Hematopoietic multipotent progenitor cell treated with erythropoietin and hydrocortisone succinate and interleukin-3 and kit ligand, for 17 days (in vitro differentiated cells): Measurements from ENCODE around the gene USP34.
"Not testable (repeated sequence)": the region's sequence is repeated elsewhere in the genome, so short reads cannot be mapped to it uniquely, and the experiment has no call there.

Experiments used
- DNase-seq: peaks from one replicate; pipeline ENCODE4 v3.0.0-alpha.2; 2015; ENCODE audit warnings: low spot score

The USP34 gene

DNA sequence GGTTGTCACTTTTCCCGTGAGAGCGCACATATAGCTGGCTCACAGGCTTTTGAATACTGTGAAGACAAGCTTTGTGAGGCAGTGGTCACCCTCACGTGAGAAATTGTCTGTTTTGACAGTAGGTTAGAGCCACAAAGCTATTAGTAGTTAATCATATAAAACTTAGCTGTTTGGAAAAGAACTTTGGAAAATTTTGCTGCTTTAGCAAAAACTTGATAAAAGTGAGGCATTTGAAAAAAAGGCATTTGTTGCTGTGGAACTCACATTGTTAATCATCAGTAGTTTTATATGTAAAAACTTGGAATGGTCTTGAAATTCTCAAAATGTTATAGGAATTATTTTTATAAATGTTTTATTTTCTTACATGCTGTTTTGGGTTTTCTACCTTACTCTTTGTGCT, 286.6 kb downstream of the USP34 start:
- DNase-seq, result no peak

DNA sequence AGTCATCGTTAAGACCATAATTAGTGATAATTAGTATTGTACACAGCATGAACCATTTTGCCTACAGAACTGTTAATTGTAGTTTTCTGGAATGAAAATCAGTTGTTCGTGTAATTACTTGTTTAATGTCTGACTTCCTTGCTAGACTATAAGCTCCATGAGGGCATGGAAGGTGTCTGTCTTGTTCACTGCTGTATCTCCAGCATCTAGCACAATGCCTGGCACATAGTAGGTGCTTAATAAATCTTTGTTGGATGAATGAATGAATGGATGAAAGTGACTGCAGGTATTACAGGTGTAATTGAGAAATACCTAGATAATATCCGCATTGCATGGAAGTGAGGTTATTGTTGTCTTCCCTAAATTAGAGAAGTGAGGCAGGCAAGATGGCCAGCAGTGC, 287.1 kb downstream of the USP34 start:
- DNase-seq, result no peak

DNA sequence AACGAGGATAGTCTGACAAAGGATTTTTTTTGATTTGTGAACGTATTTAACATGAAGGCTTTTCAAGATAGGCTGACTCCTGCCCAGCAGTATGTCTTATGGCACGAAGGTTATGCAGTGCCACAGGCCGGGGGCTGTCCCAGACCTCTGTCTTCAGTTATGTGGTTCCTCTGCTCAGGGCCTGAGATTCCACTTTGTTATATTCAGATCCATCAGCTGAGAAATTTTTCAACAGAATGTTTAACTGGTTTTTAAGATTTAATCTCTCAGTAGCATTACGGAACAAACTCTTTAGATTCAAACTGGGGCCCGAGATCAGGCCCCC, 288.9 kb downstream of the USP34 start:
- no peak for DNase-seq

DNA sequence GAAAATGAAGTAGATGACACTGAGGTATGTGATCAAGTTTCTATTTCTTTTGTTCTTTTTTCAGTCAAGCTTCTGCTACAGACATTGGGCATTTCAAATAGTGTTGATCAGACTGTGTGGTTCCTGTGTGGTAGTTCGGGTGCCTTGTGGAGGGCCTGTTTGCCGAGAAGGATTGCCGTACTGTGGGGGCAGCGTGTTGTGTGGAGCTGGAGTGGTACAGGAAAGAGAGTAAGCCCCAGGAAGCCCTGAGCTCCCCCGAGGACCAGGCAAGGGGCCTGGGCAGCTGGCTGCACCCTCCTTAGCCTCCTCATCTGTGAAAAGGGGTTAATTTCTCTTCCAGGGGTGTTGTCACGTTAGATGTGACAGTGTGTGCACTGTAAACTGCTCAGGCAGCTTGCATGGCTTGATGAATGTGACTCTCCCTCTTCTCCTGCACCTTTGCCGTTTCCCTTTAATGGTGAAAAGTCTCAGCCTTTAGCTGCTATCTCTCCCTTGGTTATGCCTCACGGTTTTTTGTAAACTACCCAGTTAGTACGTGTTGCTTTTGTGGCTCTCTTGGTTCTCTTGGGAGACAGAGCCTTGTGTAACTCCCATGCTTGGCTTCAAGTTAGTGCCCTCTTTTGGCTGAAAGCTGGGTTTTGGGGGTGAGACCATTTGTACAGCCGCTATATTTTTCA, 289.4 kb downstream of the USP34 start:
- no peak for DNase-seq

DNA sequence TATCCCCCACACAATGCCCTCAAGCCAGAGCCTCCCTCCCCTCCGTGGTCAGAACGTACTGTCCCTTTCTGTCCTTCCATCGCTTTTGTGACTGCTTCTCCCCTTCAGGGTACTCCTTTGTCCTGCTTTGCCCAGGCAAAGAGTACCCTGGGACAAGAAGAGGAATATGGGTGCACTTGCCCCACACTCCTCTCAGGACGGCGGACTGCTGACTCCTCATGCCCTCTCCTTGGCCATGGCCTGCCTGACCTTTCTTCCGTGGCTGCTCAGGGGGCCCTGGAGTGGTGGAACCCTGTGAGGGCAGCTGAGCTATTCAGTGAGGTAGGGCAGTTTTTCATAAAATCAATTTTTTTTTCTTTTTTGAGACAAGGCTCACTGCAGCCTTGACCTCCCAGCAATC, 290.2 kb downstream of the USP34 start:
- DNase-seq, result no peak

DNA sequence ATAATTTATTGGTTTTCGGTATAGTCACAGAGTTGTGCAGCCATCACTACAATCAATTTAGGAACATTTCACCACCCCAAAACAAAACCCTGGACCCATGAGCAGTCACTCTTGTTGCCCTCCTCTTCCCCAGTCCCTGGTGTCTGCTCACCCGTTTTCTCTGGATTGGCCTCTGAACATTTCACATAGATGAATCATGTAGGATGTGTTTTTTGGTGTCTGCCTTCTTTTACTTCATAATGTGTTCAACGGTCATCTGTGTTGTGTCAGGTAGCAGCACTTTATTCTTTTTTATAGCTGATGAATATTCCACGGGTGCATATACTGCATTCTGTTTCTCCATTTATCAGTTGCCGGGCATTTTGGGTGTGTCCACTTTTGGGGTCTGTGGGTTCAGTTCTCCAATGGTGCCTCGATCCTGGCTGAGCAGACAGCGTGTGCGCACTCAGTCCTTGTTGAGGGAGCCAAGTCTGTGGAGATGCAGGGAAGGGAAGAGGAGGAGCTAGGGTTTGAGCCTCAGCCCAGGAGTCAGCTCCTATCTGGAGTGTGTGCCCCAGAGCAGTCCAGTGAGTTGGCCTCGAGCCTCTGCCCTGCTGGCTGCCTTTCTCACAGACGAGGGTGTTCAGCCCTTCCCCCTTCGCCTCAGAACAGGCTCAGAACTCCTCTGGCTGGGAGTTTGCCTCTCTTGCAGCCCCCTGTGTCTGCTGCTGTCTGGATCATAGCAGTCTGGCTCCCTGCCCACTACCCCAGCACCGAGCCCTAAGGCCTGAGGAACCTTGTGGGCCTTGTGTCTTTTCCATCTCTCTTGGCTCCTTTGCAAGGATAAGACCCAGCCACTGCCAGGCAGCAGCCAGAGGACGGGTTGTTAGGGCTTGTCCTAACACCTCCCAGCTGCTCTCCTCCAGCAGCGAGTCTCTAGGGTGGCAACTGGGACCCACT, 290.9 kb downstream of the USP34 start:
- peak; percentile 31 for DNase-seq

DNA sequence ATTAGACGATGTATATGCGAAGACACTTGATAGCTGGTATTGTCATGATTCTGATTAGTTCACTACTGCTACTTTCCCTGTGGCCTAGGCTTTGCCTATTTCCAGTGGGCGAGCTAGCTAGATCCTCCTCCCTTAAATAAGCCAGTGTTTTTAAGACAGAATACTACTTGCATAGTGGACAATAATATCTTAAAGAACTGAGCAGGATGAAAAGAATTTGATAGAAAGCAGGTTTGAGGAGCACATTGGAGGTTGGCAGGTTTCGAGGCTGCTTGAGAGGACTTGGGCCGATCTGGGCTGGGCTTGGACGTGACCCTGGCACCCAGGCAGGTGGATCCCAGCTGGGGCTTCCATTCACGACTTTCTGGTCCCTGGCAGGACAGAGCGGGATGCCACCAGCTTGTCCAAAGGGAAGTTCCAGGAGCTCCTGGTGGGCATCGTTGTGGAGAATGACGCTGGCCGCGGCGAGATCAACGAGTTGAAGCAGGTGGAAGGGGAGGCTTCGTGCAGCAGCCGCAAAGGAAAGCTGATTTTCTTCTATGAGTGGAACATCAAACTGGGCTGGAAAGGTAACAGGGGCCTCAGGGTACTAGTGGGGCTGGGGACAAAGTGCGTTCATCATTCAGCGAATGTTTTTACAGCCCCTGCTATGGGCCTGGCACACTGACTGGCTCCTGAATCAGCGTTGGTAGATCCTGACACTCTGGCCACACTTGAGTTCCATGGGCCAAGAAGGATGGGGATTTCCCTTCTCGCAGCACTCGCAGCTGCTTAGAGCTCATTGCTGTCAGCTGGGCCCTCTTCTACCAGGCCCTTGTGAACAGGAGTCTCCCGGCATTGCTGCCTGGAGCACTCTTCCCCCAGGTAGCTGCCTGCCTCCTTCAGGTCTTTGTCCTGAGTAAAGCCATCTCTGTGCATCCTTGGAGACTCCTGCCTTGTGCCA, 292.0 kb downstream of the USP34 start:
- DNase-seq, result no peak

DNA sequence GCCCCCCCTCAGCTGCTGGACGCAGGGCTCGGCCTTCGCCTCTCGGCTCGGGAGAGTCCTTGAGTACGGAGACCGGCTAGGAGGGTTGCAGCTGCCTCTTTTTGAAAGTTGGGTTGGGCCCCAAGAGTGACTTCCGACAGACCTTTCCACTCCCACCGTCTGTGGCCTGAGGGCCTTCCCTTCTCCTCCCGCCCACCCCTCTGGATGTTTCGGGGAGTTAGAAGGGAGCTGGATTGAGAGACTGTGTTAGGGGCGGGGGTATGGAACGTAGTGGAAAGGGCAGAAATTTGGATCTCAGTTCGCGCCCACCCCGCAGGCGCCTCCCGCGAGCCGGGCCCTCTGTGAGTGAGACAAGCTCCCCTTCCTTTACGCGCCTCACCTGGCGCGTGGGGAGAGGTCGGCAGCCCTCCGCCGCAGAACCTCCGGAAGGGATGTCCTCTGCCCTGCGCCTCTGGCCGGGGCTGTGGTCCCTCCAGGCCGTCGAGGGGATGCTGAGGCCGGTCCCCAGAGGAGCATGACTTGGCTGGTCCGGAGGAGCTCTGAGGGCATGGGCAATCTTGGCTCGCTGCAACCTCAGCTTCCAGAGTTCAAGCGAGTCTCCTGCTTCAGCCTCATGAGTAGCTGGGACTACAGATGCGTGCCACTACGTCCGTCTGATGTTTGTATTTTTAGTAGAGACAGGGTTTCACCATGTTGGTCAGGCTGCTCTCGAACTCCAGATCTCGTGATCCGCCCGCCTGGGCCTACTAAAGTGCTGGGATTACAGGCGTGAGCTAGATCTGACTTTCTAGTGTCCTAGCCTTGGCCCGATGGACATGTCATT, 292.9 kb downstream of the USP34 start:
- DNase-seq, result no peak

DNA sequence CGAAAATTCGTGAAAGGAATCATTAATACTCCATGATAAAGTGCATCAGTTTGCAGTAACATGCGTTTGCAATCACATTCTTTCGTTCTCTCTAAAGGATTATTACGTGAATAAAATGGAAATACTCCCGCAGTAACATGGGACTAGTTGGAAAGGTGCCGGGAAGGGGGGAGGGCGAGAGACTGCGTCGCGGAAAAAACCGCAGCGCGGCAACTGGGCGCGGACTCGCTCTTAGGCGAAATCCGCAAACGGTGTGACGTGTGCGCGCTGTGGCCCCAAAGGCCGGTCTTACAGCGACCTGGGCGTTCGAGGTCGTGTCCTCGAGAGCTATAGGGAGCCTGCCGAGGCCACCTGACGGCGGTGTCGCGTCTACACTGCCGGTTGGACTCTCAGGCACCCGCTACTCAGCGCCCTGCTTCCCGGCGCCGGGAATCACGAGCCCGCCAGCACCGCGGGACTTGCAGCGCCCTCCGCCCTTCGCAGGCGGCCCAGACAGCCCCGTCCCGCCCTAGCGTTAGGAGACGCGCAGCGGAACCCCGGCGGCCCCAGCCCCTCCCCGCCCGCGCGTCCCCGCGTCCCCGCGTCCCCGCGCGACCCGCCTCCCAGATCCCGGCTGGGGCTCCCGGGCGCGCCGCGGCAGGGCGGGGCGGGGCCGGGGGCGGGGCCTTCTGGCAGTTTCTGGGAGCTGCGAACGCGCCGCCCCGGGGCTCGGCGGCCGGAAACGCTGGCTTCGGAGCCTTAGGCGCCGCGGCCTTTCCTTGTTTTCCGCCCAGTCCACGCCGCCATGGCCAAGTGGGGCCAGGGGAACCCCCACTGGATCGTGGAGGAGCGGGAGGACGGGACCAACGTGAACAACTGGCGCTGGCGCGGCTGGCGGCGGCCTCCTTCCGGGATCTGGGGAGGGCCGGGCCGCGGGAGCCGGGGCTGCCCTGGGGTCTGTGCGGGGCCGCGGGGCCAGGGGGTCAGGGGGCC, 293.8 kb downstream of the USP34 start:
- peak; percentile 87 for DNase-seq

DNA sequence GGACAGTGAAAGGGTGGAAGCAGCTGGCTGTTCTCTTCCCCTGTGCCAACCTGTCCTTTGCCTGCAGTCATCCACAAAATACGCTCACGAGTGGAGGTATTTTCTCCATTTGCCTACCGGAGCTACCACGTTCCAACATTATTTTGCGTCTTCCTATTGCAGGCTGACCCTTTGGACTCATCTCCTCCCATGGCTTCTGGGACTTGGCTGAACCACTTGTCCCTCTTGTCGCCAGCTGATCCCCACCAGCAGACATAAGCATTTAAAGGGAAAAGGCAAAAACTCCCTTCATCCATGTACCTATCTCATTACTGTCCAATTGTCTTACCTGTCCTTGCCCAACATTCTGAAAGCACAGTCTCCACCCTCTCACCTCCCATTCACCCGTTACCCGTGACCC, 295.9 kb downstream of the USP34 start:
- DNase-seq, result no peak

DNA sequence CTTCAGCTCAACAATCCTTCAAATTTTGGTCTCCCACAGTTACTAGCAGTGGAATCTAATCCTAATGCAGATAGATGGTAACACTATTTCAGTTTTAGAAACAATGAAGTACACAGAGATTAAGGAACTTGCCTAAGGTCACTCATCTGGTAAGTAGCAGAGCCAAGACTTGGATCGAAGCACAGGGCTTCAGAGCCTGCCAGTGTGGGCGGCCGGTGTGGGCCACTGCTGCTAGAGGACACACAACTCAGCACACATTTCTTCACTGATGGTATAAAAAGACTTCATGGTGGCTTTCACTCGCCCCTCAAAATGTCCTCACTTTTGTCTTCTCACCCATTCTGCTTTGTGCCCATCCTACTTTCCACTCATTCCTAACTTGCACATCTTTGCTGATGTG, 297.8 kb downstream of the USP34 start:
- DNase-seq, result no peak

DNA sequence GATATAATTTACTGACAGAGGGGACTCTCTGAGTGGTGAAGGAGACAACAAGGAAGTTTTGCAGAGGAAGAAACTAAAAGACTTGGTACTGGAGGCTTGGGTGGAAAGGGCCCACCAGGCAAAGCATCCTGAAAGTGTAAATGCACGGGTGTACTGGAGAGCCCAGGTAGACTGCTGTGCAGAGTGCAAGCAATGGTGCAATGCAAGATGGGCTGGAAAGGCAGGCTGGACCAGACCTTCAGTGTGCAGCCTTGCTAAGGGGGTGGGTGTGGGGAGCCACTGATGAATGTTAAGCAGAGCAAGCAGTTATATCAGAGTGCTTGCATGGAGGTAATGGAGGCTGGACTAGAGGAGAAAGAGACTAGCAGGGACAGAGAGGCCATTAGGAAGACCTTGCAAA, 298.2 kb downstream of the USP34 start:
- DNase-seq, result no peak

DNA sequence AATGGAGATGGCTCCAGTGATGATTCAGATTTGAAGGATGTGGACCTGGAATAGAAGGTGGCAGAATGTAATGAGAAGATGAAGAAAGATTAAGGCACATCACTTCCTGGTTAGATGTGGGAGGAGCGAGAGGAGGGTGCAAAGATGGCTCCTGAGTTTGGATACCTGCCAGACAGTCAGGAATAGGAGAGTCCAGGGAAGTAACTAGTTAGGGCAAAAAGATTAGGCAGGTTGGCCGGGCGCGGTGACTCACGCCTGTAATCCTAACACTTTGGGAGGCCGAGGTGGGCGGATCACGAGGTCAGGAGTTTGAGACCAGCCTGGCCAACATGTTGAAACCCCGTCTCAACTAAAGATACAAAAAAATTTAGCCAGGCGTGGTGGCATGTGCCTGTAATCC, 303.3 kb downstream of the USP34 start:
- no peak for DNase-seq

DNA sequence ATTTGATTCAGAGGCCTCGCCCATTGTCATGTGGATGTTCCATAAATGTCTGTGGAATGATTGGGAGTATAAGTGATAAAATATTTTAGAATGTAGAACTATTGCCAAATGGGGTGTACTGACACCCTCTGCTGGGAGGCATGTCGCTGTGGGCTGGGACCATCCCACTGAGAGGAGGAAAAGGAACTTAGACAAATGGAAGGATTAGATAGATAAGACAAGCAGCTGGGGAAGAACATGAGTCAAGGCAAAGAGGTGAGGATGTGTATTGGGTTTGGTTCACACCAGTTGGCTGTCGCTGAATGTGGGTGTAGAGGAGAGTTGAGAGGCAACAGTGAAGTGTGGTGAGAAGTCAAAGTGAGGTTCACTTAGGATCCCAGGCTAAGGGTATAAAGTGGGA, 304.9 kb downstream of the USP34 start:
- DNase-seq, result no peak

DNA sequence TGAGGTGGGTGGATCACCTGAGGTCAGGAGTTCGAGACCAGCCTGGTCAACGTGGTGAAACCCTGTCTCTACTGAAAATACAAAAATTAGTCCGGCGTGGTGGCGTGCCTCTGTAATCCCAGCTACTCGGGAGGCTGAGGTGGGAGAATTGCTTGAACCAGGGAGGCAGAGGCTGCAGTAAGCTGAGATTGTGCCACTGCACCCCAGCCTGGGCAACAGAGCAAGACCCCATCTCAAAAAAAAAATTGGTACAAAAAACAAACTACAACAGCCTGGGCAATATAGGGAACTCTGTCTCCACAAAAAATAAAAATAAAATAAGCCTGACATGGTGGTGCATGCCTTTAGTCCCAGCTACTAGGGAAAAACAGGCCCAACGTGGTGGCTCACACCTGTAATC, 305.8 kb downstream of the USP34 start:
- not testable (repeated sequence) for DNase-seq

DNA sequence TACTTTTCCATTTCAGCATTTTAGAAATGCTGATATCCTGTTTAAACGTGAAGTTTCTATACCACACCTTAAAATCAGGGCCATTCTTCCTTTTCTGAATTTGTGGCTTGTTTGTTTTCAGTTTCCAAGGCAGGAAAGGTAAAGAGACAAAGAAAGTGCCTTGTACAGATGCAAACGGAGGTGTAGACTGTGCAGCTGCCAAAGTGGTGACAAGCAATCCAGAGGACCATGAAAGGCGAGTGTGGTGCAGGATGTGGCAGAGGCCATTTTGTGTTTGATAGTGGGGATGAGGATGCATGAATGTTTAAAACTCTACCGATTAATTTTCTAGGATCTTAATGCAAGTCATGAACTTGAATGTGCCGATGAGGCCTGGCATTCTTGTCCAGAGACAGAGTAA, 308.2 kb downstream of the USP34 start:
- no peak for DNase-seq

DNA sequence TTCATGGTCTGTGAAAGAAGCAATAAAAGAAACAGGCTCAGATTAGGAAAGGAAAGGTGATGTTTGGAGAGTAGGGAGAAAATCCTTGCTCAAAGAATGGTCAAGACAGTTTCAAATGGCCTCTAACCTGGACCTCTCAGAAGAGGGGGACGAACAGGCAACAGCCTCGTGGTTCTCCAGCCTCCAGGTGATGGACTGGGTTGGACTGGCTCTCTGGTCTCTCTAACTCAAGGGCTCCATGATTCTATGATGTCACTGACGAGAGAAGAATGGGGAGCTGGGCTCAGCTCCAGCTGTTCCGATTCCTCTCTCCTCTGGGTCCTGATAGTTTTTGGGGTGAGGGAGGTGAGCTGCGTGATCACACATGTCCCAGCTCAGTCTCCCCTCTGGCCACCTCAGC, 309.0 kb downstream of the USP34 start, which contains the start of gene C2orf74:
C2orf74 (plus strand) TSS at position 301 of the 400 bp plus-strand sequence. CDS start 327 bp downstream, outside the sequence.
- DNase-seq, result no peak

DNA sequence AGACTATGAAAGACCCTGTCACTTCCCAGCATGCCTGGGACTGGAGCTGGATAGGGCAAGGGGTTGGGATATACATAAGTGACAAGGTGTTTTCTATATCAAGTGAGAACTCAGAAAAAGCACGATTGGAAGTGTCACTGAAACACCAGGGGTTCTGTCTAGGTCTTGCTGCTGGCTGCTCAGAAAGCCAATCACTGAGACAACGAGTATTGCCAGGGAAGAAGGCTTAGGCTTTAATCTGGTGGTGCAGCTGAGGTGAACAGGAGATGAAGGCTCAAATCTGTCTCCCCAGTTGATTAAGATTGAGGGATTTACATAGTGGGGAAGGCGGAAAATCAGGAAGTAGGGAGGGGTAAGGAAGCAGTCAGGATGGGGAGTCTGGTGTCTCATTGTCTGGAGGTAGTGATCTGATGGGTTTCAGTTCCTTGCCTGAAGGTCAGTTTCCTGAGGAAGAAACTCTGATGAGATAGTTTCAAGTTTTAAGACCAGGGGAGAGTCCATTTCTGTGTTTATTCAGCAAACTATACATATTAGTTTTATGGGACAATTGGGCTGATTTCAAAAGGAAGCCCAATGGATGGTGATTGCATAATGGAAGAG, 312.4 kb downstream of the USP34 start:
- DNase-seq, result no peak

DNA sequence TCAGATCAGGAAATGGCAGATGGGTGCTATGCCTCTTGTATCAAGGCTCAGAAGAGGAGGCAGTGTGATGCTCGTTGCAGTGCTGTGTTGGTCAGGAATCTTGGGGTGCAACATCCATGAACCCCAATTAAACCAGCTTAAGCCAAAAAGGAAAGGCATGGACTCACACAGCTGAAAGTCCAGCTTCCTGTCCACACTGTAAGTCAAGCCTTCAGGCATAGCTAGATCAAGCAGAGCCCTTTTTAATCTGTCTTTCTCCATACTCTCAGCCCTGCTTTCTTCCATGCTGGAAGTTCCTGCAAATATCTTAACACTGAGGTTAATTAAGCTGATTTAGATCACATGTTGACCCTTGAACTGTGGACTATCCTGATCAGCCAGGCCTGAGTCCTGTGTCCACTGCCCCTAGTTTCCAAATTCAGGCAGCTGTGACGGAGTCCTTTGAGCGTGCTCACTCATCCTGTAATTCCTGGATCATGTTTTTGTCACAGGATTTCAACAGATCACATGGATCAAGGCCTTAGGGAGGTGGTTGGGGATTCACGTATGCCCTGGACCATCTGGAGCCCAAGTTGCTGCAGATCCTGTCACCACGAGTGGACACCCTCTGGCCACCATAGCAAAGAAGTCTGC, 313.4 kb downstream of the USP34 start:
- DNase-seq, result no peak
